Epithelial cell of proximal tubule (primary cell): ENCODE results near the gene PRDM16. TPM values are rescaled to one million over a fixed set of nuclear protein-coding genes. Genes with fewer than 3 reads are reported as not detected.

Source experiments
- DNase-seq: peaks from one replicate; pipeline ENCODE4 v3.0.0-alpha.2; 2011; ENCODE audit warnings: low read depth
- H3K4me3 ChIP-seq: 2 replicates; pipeline ENCODE4 v1.5.1; 2011; ENCODE audit warnings: low read depth, mild to moderate bottlenecking, low read length
- total RNA-seq: library from RNA; depleted of rRNA; stranded (reverse); fragments of >200 nt; gene quantifications from 2 replicates; pipeline ENCODE4 v1.2.3, GENCODE V29; 2015
- TF ChIP-seq, protein P1 (sequence below): conservative IDR thresholded peaks from 2 replicates; pipeline ENCODE4 v1.5.1; 2012; ENCODE audit warnings: low read depth, mild to moderate bottlenecking, low read length

Gene PRDM16
- total RNA-seq, 1 donor from 2014 or later: 0.06 TPM

DNA sequence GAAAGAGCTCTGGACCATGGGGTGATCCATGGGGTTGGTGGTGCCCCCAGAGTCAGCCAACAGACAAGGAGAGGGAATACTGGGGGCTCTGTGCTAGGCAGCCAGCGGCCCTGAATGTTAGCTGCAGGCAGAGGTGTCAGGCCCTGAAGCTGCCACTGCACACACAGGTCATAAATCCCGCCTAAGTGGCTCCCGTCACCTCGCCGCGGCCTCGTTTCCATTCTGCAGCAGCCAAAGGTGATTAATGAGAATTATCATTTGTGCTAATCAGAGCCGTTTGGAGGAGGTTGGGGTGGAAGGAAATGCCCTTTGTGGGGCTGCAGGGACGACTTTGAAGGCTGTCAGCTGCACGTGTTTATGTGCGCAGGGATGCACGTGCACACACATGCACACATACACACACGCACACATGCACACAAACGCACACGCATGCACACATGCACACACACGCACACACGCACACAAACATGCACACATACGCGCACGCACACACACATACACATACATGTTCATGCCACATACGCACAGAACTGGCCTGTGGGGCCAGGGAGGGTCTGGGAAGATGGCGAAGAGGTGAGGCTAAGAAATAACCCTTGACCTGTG, 296.6 kb downstream of the PRDM16 start:
- no peak overlapping the region for H3K4me3 ChIP-seq
- TF ChIP-seq, protein P1, sequence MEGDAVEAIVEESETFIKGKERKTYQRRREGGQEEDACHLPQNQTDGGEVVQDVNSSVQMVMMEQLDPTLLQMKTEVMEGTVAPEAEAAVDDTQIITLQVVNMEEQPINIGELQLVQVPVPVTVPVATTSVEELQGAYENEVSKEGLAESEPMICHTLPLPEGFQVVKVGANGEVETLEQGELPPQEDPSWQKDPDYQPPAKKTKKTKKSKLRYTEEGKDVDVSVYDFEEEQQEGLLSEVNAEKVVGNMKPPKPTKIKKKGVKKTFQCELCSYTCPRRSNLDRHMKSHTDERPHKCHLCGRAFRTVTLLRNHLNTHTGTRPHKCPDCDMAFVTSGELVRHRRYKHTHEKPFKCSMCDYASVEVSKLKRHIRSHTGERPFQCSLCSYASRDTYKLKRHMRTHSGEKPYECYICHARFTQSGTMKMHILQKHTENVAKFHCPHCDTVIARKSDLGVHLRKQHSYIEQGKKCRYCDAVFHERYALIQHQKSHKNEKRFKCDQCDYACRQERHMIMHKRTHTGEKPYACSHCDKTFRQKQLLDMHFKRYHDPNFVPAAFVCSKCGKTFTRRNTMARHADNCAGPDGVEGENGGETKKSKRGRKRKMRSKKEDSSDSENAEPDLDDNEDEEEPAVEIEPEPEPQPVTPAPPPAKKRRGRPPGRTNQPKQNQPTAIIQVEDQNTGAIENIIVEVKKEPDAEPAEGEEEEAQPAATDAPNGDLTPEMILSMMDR: no peak
- no peak for DNase-seq

DNA sequence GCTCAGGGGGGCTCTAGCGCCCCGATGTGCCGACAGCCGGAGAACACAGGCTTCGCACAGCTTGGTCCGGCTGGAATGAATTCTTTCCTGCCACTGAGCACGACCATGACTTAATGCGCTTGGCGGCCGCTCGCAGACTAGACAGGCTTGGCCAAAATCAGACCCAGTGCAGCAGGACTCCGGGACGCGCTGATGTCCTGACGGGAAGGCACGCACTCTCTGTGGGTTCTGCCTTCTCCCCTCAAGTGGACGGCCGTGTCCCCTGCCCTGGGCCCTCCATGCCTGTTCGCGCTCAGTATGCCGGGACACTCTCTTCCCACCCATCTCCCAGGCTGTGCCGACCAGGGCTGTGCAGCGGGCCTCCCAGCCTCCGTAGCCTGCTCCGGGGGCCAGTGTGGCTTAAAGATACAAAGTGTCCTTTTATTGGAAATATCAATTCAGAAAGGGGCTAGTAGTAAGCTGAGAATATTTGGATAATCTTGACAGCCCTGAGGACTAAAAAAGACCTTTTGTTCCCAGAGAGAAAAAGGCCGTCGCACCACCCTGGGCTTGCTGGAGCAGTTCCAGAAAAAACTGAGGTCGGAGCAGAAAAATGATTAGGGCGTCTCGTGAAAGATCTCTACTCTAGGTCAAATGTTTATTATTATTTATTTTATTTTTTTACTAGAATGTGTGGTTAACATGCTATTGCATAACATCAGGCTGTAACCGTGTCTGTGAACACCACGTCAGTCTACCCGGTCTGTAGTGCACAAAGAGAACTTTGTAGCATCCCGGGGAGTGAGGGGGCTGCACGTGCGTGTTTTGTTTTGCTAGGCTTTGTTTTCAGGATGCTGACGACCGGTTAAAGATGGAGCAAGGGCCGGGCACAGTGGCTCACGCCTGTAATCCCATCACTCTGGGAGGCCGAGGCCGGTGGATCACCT, 297.4 kb downstream of the PRDM16 start:
- TF ChIP-seq, protein P1: no peak
- no peak for DNase-seq
- no peak overlapping the region for H3K4me3 ChIP-seq

DNA sequence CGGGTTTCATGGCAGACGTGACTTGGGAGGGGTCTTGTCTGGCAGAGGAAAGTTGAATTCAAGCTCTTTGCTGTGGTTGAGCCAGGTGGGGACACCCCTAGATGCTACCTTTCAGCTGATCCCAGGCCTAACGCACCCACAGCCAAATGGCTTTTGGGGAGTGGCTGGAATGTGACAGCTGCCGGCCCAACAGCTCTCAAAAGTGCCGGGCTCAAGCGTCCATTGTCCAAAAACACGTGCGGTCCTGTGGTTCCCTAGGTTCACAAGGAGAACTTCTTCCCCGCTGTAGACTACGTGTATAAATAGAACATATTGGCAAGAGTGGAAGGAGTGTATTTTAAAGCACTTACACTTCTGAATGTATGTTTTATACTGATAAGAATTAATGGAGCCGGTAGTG, 298.4 kb downstream of the PRDM16 start:
- no peak overlapping the region for H3K4me3 ChIP-seq
- no peak for DNase-seq
- TF ChIP-seq, protein P1: no peak

DNA sequence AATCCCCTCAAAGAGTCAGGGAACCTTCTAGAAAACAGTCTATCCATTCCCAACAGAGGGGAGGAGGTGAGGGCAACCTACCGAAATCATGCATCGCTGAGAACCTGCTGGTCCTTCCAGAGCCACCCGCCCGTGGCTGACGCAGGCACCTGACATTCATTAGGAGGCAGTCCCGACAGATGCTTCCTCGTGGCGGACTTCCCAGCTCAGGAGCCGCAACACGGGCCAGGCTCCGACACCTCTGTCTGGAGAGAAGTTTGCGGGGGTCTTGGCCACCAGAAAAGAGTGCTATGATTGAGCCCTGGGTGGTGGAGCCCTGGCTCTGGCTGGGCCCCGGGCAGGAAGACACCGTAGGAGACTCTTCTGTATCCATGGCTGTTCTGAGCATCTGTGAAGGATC, 299.1 kb downstream of the PRDM16 start:
- TF ChIP-seq, protein P1: no peak
- no peak for DNase-seq
- H3K4me3 ChIP-seq: no peak overlapping the region

DNA sequence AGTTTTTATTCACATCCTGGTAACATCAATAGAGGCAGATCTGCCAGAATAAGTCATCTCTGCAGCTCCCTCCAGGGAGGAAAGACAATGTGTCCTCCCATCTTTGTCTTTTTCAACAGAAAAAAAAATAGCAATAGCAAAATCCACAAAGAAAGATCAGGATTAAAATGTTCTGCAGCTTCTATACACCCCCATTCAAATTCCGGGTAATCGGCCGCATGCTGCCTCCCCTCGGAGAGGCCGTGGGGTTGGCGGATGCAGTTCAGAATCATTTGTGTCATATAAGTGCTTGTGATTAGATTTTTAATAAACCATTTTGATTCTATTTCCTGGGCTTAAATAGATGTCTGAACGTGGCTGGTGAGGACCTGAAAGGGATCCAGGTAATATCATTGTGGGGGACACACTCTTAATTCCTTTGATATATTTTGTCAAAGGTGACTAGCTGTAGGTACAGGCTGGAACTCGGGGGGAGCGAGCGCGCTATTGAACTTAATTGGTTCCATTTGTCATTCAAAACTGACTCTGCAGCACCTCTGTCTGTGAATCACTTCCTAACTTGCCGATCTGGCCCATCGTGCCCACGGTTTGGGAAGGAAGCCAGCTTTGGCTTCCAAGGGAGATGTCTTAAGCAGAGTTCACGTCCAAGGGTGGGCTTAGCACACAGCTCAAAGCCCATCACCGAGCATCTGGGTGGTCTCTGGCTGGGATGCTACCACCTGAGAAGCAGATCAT, 299.9 kb downstream of the PRDM16 start:
- DNase-seq: no peak
- TF ChIP-seq, protein P1: no peak
- no peak overlapping the region for H3K4me3 ChIP-seq

DNA sequence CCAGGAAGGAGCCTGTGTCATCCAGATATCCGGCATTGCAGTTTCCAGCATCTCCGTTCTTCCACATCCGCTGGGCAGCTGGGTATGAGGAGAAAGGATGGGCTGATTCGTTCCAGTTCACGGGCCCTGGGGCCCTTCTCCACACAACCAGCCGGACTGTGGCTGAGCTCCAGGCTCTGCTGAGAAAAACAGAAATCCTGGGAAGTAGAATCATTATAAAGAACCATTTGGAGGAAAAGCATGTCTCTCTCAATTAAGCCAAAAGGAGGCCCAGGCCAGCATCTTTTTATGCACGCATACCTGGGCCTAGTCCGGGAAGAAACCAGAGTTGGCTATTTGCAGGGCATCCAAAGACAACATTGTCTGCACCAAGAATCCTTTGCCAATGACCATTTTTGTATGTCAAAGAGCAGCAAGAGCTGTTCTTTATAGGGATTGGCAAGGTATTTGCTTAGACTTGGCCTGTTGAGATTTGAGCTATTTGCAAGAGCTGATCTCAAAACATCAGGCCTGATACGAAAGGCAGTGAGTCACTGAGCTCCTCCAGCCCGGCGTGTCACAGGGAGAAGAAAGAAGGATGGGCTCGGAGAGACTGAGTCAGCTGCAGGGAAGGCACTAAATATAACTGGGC, 300.6 kb downstream of the PRDM16 start:
- no peak overlapping the region for H3K4me3 ChIP-seq
- DNase-seq: no peak
- TF ChIP-seq, protein P1: no peak
